Activated CD8-positive, alpha-beta memory T cell treated with anti-CD3 and anti-CD28 coated beads, Interleukin-2, amount 10 ng/mL, durations not matched to agents 7 days and 5 days (primary cell): ENCODE results near the gene IL1F10. TPM values are rescaled to one million over a fixed set of nuclear protein-coding genes. Genes with fewer than 3 reads are reported as not detected.
"Not testable (repeated sequence)": the region's sequence is repeated elsewhere in the genome, so short reads cannot be mapped to it uniquely, and the experiment has no call there.

Experiments used
- ATAC-seq: fragments of 150-1000 bp; cut with Tn5 transposase; one replicate; pipeline ENCODE4 v1.10.0; 2021; ENCODE audit warnings: moderate library complexity
- CTCF ChIA-PET: fragments of 350-600 bp; sonication (Branson Sonifier 250); formaldehyde crosslinking; loops from one replicate; lab custom pipeline; 2021; ENCODE audit warnings: antibody characterized with exemption; lab: Charles Lee
- DNase-seq: peaks from one replicate; pipeline ENCODE4 v3.0.0-alpha.2; 2020
- H3K27ac Mint-ChIP-seq: one replicate; pipeline ENCODE4 v1.8.0; 2021; ENCODE audit warnings: mild to moderate bottlenecking, mixed read lengths
- H3K27me3 Mint-ChIP-seq: one replicate; pipeline ENCODE4 v1.8.0; 2021; ENCODE audit warnings: mixed read lengths
- H3K36me3 Mint-ChIP-seq: one replicate; pipeline ENCODE4 v1.8.0; 2021; ENCODE audit warnings: mild to moderate bottlenecking, mixed read lengths
- H3K4me1 Mint-ChIP-seq: one replicate; pipeline ENCODE4 v1.8.0; 2021; ENCODE audit warnings: mixed read lengths
- H3K4me3 Mint-ChIP-seq: one replicate; pipeline ENCODE4 v1.8.0; 2021; ENCODE audit warnings: mild to moderate bottlenecking, moderate library complexity, mixed read lengths
- H3K9me3 Mint-ChIP-seq: one replicate; pipeline ENCODE4 v1.8.0; 2022; ENCODE audit warnings: low read depth, mixed read lengths
- total RNA-seq, 2 experiments: library from RNA; stranded (reverse); gene quantifications; one replicate each; pipeline ENCODE4 v1.2.3, GENCODE V29; 2021

Gene IL1F10
- total RNA-seq, 2 experiments from 2014 or later: not detected

DNA sequence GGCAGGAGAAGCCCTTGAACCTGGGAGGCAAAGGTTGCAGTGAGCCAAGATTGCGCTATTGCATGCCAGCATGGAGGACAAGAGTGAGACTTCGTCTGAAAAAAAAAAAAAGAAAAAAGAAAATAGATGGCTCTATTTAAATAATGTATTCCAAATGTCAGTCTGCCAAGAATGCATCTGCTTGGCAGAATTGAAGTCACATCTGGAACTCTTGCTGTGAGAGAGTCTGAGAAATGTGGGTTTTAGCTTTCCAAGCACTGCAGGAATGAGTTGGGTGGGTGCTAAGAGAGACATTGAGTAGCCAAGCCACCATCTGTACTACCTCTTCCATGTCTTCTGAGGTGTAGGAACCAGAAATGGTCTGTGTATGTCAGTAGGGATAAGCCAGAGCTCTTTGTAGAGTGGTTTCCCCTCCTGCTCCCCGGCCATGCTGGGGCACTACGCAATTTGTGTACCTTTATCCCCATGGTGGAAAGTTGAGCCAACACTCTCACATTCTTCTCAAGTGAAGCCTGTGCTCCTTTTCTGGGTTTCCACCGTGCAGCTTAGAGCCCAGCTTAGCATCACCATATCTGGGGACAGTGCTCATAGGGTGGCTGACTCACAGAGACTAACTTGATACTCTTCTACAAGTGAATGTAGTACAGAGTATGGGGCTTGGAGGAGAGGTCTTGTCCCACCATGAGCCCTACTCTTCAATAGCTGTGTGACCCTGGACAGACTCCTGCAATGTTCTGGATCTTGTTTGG, 25.3 kb downstream of the IL1F10 start:
- Mint-ChIP-seq H3K9me3 (peaks cover 14% of the 10 kb centered on the region), H3K4me3 (no peak overlapping the region), H3K4me1 (peaks cover 17% of the 10 kb centered on the region), H3K27me3 (no peaks in the 10 kb centered on the region), H3K36me3 (peaks cover 30% of the 10 kb centered on the region), H3K27ac (no peak overlapping the region)
- ATAC-seq (no peak), DNase-seq (no peak)
- CTCF ChIA-PET: interaction anchor here (0.8 to 5.2 kb wide), 3 partner anchors 8 to 13 kb away, joined by 3 to 25 read pairs (median 6); no protein-coding TSS in a partner anchor

DNA sequence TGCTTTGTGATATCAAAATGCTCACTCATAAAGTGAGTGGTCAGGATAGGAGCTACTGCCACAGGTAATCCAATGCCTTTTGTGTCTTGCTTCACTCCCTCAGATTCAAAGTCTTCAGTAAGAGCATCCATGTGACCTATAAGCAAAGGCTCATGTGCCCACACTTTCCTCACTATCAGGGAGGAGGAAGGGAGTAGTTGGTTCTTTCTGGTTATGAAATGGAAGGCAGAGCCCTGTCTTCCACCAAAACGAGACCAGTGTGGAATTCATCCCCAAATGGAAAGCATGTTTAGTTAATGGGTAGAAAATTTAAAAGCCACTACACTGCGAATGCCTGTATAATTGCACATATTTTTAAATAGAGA, 25.8 kb downstream of the IL1F10 start:
- CTCF ChIA-PET: interaction anchor here (0.8 kb wide), 1 partner anchor 9 kb away, joined by 6 read pairs; no protein-coding TSS in a partner anchor
- peaks cover 36% of the 10 kb centered on the region for H3K36me3 Mint-ChIP-seq

DNA sequence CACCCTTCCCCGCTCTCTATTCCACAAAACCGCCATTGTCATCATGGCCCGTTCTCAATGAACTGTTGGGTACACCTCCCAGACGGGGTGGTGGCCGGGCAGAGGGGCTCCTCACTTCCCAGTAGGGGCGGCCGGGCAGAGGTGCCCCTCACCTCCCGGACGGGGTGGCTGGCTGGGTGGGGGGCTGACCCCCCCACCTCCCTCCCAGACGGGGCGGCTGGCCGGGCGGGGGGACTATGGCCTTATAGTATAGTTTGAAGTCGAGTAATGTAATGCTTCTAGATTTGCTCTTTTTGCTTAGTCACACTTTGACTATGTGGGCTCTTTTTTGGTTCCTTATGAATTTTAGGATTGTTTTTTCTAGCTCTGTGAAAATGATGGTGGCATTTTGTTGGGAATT, 28.5 kb downstream of the IL1F10 start:
- Mint-ChIP-seq H3K4me1 (peaks cover 25% of the 10 kb centered on the region), H3K27ac (peak overlapping the region; percentile 95), H3K36me3 (peaks cover 38% of the 10 kb centered on the region), H3K9me3 (peaks cover 14% of the 10 kb centered on the region)
- ATAC-seq, H3K27me3 Mint-ChIP-seq, DNase-seq, H3K4me3 Mint-ChIP-seq: not testable (repeated sequence)
- CTCF ChIA-PET: interaction anchor here (2.6 kb wide), 3 partner anchors 17 to 42 kb away, joined by 7 to 11 read pairs (median 9); no protein-coding TSS in a partner anchor

More for the DNA sequence above, 25.8 kb downstream of the IL1F10 start:
- H3K27me3 Mint-ChIP-seq: no peaks in the 10 kb centered on the region
- ATAC-seq (no peak), DNase-seq (no peak)
- H3K9me3 Mint-ChIP-seq: peaks cover 14% of the 10 kb centered on the region
- H3K4me3 Mint-ChIP-seq: no peak overlapping the region
- H3K27ac Mint-ChIP-seq: no peak overlapping the region
- peaks cover 22% of the 10 kb centered on the region for H3K4me1 Mint-ChIP-seq

DNA sequence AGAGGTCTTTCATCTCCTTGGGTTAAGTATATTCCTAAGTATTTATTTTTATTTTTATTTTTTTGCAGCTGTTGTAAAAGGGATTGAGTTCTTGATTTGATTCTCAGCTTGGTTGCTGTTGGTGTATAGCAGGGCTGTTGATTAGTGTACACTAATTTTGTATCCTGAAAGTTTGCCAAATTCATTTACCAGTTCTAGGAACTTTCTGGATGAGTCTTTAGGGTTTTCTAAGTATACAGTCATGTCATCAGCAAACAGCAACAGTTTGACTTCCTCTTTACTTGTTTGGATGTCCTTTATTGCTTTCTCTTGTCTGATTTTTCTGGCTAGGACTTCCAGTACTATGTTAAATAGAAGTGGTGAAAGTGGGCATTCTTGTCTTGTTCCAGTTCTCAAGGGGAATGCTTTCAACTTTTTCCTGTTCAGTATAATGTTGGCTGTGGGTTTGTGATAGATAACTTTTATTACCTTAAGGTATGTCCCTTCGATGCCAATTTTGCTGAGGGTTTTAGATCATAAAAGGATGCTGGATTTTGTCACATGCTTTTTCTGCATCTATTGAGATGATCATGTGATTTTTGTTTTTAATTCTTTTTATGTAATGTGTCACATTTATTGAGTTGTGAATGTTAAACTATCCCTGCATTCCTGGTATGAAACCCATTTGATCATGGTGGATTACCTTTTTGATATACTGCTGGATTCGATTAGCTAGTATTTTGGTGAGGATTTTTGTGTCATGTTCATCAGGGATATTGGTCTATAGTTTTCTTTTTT, 29.3 kb downstream of the IL1F10 start:
- H3K27me3 Mint-ChIP-seq, DNase-seq: not testable (repeated sequence)
- peak overlapping the region; percentile 95 for H3K27ac Mint-ChIP-seq
- peaks cover 31% of the 10 kb centered on the region for H3K4me1 Mint-ChIP-seq
- peak overlapping the region; percentile 76 for H3K4me3 Mint-ChIP-seq
- ATAC-seq: peak; percentile 22
- peaks cover 39% of the 10 kb centered on the region for H3K36me3 Mint-ChIP-seq
- CTCF ChIA-PET: interaction anchor here (1.0 to 2.6 kb wide), 9 partner anchors 17 to 294 kb away, joined by 3 to 11 read pairs (median 4); no protein-coding TSS in a partner anchor
- peaks cover 14% of the 10 kb centered on the region for H3K9me3 Mint-ChIP-seq

DNA sequence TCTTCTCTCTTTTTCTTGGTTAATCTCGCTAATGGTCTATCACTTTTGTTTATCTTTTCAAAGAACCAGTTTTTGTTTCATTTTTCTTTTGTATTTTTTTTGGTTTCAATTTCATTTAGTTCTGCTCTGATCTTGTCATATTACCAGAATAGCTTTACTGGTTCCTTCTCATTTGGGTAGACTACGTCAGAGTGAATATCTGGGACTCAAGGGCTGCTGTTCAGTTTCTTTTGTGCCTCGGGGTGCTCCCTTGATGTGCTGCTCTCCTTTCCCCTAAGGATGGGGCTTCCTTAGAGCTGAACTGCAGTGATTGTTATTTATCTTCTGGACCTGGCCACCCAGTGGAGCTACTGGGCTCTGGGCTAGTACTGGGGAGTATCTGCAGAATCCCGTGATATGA, 30.3 kb downstream of the IL1F10 start:
- peak; percentile 50 for DNase-seq
- H3K4me1 Mint-ChIP-seq: peaks cover 41% of the 10 kb centered on the region
- peak overlapping the region; percentile 95 for H3K27ac Mint-ChIP-seq
- peaks cover 20% of the 10 kb centered on the region for H3K9me3 Mint-ChIP-seq
- H3K36me3 Mint-ChIP-seq: peaks cover 49% of the 10 kb centered on the region
- no peaks in the 10 kb centered on the region for H3K27me3 Mint-ChIP-seq
- CTCF ChIA-PET: interaction anchor here (1.0 to 2.6 kb wide), 11 partner anchors 9 to 293 kb away, joined by 3 to 11 read pairs (median 4); no protein-coding TSS in a partner anchor
- peak overlapping the region; percentile 76 for H3K4me3 Mint-ChIP-seq
- peak; percentile 89 for ATAC-seq

DNA sequence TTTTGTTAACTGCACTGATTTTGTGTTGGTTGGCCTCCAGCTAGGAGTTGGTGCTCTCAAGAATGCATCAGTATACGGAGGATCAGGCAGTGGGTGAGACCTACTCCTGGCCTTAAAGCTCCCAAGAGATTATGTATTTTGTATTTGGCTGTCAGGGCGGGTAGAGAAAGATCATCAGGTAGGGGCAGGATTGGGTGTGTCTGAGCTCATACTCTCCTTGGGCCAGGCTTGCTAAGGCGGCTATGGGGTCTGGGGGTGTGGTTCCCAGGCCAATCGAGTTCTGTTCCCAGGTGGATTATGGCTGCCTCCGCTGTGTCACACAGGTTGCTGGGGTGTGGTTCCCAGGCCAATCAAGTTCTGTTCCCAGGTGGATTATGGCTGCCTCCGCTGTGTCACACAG, 30.8 kb downstream of the IL1F10 start:
- Mint-ChIP-seq H3K27ac (peak overlapping the region; percentile 95), H3K9me3 (peaks cover 25% of the 10 kb centered on the region), H3K36me3 (peaks cover 53% of the 10 kb centered on the region), H3K4me3 (peak overlapping the region; percentile 76), H3K27me3 (no peaks in the 10 kb centered on the region), H3K4me1 (peaks cover 46% of the 10 kb centered on the region)
- DNase-seq: no peak
- CTCF ChIA-PET: interaction anchor here (1.0 to 2.6 kb wide), 7 partner anchors 8 to 40 kb away, joined by 3 to 11 read pairs (median 7); no protein-coding TSS in a partner anchor
- ATAC-seq: peak; percentile 24

DNA sequence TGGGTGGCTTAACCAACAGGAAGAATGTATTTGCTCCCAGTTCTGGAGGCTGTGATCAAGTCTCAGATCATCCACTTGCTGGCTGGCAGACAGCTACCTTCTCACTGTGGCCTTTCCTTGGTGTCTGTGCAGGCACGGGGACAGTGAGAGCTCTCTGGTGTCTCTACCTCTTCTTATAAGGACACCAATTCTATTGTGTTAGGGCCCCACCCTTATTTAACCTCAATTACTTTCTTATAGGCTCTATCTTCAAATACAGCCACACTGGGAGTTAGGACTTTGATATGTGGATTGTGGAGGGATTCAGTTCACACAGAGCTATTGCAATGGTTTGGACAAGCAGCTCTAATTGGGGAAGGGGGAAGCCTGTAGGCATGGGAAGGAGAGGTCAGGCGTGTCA, 34.4 kb downstream of the IL1F10 start:
- Mint-ChIP-seq H3K4me3 (no peak overlapping the region), H3K4me1 (peaks cover 60% of the 10 kb centered on the region), H3K36me3 (peaks cover 48% of the 10 kb centered on the region), H3K27me3 (no peaks in the 10 kb centered on the region), H3K27ac (no peak overlapping the region), H3K9me3 (peaks cover 23% of the 10 kb centered on the region)
- CTCF ChIA-PET: interaction anchor here (0.6 to 2.7 kb wide), 3 partner anchors 34 to 102 kb away, joined by 3 to 11 read pairs (median 8); no protein-coding TSS in a partner anchor
- no peak for ATAC-seq
- DNase-seq: no peak

DNA sequence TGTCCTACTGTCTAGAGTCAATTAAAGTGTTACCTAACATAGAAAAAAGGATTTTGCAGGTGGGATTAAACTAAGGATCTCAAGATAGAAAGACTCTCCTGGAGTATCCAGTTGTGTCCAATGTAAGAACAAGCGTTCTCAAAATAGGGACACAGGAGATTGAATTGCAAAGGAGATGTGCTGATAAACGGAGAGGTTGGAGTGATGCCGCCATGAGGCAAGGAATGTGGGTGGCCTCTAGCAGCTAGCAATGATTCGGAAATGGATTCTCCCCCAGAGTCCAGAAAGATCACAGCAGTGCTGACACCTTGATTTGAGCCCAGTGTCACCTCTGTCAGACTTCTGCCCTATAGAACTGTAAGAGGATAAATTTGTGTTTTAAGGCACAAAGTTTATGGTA, 35.5 kb downstream of the IL1F10 start:
- H3K36me3 Mint-ChIP-seq: peaks cover 39% of the 10 kb centered on the region
- H3K4me3 Mint-ChIP-seq: no peak overlapping the region
- peak overlapping the region; percentile 85 for H3K27ac Mint-ChIP-seq
- H3K9me3 Mint-ChIP-seq: peaks cover 18% of the 10 kb centered on the region
- CTCF ChIA-PET: interaction anchor here (2.4 kb wide), 1 partner anchor 34 kb away, joined by 14 read pairs; no protein-coding TSS in a partner anchor
- H3K27me3 Mint-ChIP-seq: no peaks in the 10 kb centered on the region
- H3K4me1 Mint-ChIP-seq: peaks cover 49% of the 10 kb centered on the region
- no peak for ATAC-seq
- no peak for DNase-seq

DNA sequence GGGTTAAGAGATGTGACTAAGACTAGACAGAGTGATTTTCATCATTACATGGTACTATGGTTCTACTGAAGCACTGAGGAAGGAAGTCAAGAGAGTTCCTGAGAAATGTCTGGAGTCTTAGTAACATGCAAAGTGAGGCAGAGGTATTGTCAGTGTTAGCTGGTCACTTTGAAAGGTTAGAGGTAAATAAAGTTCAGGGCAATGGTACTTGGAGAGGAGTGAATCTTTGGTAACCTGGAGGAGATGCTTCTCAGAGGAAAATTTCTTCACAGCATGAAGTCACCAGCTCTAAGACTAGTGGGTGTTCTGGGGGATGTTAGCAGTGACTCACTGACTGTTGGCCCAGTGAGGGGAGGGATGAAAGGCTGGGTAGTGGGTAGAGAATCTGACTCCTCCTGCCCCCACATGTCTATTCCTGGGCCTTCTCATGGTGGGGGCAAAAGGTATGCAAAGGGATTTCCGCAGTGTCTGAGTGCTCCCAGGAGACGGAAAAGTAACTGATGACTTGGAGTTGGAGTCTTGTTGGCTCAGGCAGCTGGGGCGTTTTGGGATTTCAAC, 36.4 kb downstream of the IL1F10 start:
- H3K9me3 Mint-ChIP-seq: peaks cover 18% of the 10 kb centered on the region
- CTCF ChIA-PET: interaction anchor here (1.4 to 2.7 kb wide), 4 partner anchors 9 to 34 kb away, joined by 3 to 14 read pairs (median 8); no protein-coding TSS in a partner anchor
- H3K36me3 Mint-ChIP-seq: peaks cover 37% of the 10 kb centered on the region
- H3K4me3 Mint-ChIP-seq: no peak overlapping the region
- no peaks in the 10 kb centered on the region for H3K27me3 Mint-ChIP-seq
- DNase-seq (no peak), ATAC-seq (peak; percentile 50)
- H3K4me1 Mint-ChIP-seq: peaks cover 50% of the 10 kb centered on the region
- peak overlapping the region; percentile 85 for H3K27ac Mint-ChIP-seq

DNA sequence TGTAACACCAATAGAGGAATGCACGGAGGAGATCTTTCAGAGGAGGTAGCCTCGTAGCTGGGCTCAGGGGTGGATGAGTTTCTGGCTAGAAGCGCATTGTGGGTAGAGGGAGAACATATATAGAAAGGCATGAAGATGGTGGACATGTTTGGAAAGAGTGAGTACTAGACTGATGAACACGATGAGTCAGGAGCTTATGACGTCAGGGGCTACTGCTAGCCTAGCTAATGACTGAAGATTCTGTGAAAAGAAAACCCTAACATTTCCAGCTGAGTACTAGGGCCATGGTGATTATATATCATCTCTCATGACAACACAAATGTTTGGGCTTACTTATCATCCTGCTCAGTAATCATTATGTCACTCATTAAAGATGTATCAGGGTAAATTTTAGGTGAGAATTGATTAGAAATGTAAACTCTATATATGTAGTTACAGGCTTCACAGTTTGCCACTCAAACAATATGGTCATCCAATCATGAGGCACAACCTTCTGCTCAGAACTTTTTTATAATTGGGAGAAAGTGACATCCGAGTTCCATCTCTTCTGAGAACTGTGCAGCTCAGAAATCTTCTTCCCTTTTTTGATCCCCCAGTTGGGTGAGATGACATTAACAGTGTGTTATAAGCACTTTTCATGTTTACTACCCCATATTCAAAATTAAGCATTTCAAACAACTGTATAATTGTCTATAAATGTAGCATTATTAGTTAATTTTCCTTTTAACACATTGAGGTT, 37.4 kb downstream of the IL1F10 start:
- no peaks in the 10 kb centered on the region for H3K27me3 Mint-ChIP-seq
- DNase-seq (peak; percentile 72), ATAC-seq (peak; percentile 86)
- peaks cover 39% of the 10 kb centered on the region for H3K36me3 Mint-ChIP-seq
- peaks cover 18% of the 10 kb centered on the region for H3K9me3 Mint-ChIP-seq
- no peak overlapping the region for H3K4me3 Mint-ChIP-seq
- H3K27ac Mint-ChIP-seq: peak overlapping the region; percentile 61
- CTCF ChIA-PET: interaction anchor here (0.8 to 2.7 kb wide), 6 partner anchors 8 to 92 kb away, joined by 3 to 14 read pairs (median 5); no protein-coding TSS in a partner anchor
- peaks cover 50% of the 10 kb centered on the region for H3K4me1 Mint-ChIP-seq

DNA sequence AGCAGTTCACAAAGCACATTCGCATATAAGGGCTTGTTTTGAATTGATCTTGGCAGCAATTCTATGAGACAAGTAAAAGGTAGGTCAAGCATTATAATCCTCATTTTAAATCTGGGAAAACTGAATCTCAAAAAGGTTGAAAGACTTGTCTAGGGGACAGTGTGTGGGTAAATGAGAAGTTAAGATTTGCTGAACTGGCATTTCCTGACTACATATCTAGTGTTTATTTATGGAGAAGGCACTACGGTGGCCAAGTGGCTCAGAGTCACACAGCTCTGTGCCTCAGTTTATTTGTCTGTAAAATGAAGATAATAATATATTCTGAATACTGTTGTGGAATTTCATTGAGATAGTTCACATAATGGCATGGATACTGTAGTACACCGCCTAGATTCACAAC, 43.4 kb downstream of the IL1F10 start:
- Mint-ChIP-seq H3K36me3 (peaks cover 7% of the 10 kb centered on the region), H3K4me3 (no peak overlapping the region), H3K9me3 (peaks cover 3% of the 10 kb centered on the region), H3K27ac (no peak overlapping the region), H3K4me1 (peaks cover 7% of the 10 kb centered on the region), H3K27me3 (no peaks in the 10 kb centered on the region)
- ATAC-seq: no peak
- CTCF ChIA-PET: no interaction called here
- no peak for DNase-seq

DNA sequence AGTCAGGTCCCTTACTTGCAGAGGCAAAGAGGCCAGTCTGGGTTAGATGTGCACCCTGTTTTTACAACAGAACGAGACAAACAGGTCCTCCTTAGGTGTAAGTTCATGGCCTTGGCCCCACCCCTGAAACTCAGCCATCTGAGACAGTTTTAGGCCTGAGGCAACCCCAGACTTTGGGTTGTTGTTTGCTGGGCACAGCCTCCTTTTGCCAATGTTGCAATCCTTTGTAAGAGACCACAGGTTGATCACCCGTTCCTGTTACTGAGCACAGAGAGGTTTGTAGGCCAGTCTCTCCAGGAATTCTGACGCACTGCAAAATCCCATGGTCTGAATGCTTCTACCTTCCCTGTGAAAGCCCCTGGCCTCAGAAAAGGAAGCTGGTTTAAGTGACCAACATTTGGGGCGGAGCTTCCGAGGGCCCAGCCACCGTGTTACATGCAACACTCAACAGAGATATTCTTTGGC, 44.1 kb downstream of the IL1F10 start:
- DNase-seq: peak; percentile 29
- Mint-ChIP-seq H3K36me3 (peaks cover 7% of the 10 kb centered on the region), H3K9me3 (peaks cover 3% of the 10 kb centered on the region), H3K4me1 (peaks cover 12% of the 10 kb centered on the region), H3K27me3 (no peaks in the 10 kb centered on the region), H3K4me3 (no peak overlapping the region), H3K27ac (no peak overlapping the region)
- CTCF ChIA-PET: interaction anchor here (0.7 kb wide), 1 partner anchor 26 kb away, joined by 3 read pairs; no protein-coding TSS in a partner anchor
- ATAC-seq: no peak
